Neutrophil (primary cell): Measurements from ENCODE around the gene FBN2.

Experiments
- H3K27ac ChIP-seq: fragments of 200-600 bp; sonication (generic); 2 replicates; pipeline ENCODE4 v1.5.1; 2016; ENCODE audit warnings: mild to moderate bottlenecking, moderate library complexity
- H3K27me3 ChIP-seq: fragments of 200-600 bp; sonication (generic); 2 replicates; pipeline ENCODE4 v1.6.0; 2016; ENCODE audit warnings: mild to moderate bottlenecking
- H3K36me3 ChIP-seq: fragments of 200-600 bp; sonication (generic); 2 replicates; pipeline ENCODE4 v1.5.1; 2017
- H3K4me1 ChIP-seq, 2 experiments: fragments of 200-600 bp in 1 of 2; sonication (generic) in 1 of 2; 1 replicate in 1 of 2; 2 replicates in 1 of 2; pipeline versions ENCODE4 v1.5.1 to v1.6.1; 2013 to 2016; ENCODE audit warnings: low read depth in 1 of 2, low read length in 1 of 2, mild to moderate bottlenecking in 1 of 2, moderate library complexity in 1 of 2; ENCODE audit not compliant: control insufficient read depth in 1 of 2, insufficient read depth in 1 of 2
- H3K4me3 ChIP-seq, 2 experiments: fragments of 200-600 bp in 1 of 2; sonication (generic) in 1 of 2; 1 replicate in 1 of 2; 2 replicates in 1 of 2; pipeline ENCODE4 v1.5.1; 2013 to 2016; ENCODE audit warnings: low read depth in 1 of 2, low read length in 1 of 2, mild to moderate bottlenecking in 1 of 2, moderate library complexity in 1 of 2
- H3K9me3 ChIP-seq: fragments of 200-600 bp; sonication (generic); 2 replicates; pipeline ENCODE4 v1.5.1; 2016
- CTCF ChIP-seq: fragments of 200-600 bp; sonication (generic); IDR thresholded peaks from 2 replicates; pipeline ENCODE4 v1.5.1; 2016; ENCODE audit warnings: antibody characterized with exemption

FBN2 gene

DNA sequence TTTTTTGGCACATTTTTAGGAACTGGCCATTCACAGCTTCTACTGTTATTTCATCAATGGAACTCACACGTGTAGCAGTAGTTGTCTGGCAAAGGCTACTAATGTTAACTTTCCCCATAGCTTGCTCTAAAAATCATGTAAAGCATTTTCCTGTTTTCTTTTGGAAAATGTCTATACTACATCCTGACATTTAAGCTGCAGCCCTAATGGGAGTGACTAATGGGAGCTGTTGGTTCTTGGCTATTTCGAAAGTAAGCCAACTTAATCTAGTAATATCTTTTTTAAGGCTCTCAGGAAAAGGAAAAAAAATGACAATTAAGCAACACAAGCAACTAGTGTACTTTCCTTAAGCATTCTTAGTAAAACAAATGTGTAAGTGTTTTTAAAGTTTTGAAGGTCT, 285.3 kb downstream of the FBN2 start:
- Histone ChIP-seq H3K27ac (no peak overlapping the region), H3K36me3 (no peaks in the 10 kb centered on the region), H3K4me3 (no peak overlapping the region), H3K27me3 (no peaks in the 10 kb centered on the region), H3K9me3 (no peaks in the 10 kb centered on the region), H3K4me1 (no peaks in the 10 kb centered on the region)
- TF ChIP-seq CTCF, result no peak

GRCh38 chr5:128252196-128252595, 285.8 kb downstream of the FBN2 start:
- Histone ChIP-seq H3K27me3 (no peaks in the 10 kb centered on the region), H3K4me1 (no peaks in the 10 kb centered on the region), H3K36me3 (no peaks in the 10 kb centered on the region), H3K9me3 (no peaks in the 10 kb centered on the region), H3K4me3 (no peak overlapping the region), H3K27ac (no peak overlapping the region)
- no peak for TF ChIP-seq CTCF

- no peaks in the 10 kb centered on the region for H3K9me3 ChIP-seq
- H3K4me1 ChIP-seq, result no peaks in the 10 kb centered on the region
- H3K36me3 ChIP-seq, result no peaks in the 10 kb centered on the region
- H3K27me3 ChIP-seq, result no peaks in the 10 kb centered on the region
- H3K4me3 ChIP-seq, result no peak overlapping the region
- H3K27ac ChIP-seq, result no peak overlapping the region
- no peak for TF ChIP-seq CTCF
These were observed 292.1 kb downstream of the FBN2 start for GRCh38 chr5:128245974-128246373.

- H3K27me3 ChIP-seq, result no peaks in the 10 kb centered on the region
- TF ChIP-seq CTCF, result no peak
- H3K4me1 ChIP-seq, result no peaks in the 10 kb centered on the region
- no peaks in the 10 kb centered on the region for H3K36me3 ChIP-seq
- no peaks in the 10 kb centered on the region for H3K9me3 ChIP-seq
- no peak overlapping the region for H3K27ac ChIP-seq
- H3K4me3 ChIP-seq, result no peak overlapping the region
These were observed 294.0 kb downstream of the FBN2 start for GRCh38 chr5:128243958-128244582.

DNA sequence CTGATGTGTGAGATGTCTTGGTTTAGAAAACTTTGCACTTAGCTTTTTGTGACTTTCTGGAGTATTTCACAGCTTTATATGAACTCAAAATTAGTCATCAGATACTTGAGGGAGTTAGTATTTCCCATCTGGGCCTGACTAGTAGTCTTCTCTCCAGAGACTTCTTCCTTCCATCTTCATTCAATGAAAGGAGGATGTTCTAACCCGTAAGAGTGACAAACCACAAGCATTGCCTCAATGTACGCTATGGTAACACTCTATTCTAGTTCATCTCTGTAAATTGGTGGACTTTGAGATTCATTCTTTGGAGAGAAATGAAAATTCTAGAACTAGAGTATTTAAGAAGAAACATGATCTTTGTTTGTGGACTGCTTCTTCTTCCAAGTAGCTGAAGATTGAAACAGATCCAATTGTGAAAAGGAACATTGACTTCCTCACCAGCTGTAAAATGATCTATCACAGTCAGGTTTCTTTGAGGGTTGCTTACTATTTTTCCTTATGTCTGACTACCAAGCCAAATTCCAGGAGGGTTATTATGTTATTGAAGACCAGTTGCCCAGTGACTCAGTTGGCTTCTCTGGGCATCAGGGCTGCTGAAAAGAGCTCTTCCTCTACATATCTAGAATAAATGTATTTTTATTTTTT, 296.9 kb downstream of the FBN2 start:
- no peak overlapping the region for H3K27ac ChIP-seq
- no peaks in the 10 kb centered on the region for H3K36me3 ChIP-seq
- H3K9me3 ChIP-seq, result no peaks in the 10 kb centered on the region
- no peaks in the 10 kb centered on the region for H3K4me1 ChIP-seq
- H3K4me3 ChIP-seq, result no peak overlapping the region
- TF ChIP-seq CTCF, result no peak
- H3K27me3 ChIP-seq, result no peaks in the 10 kb centered on the region
